SU-DHL-6 (cell line): Measurements from ENCODE around the gene SLC35B2.

Source experiments
- EZH2phosphoT487 ChIP-seq: fragments of 200-600 bp; sonication (generic), shearing (Covaris generic); conservative IDR thresholded peaks from 2 replicates; pipeline ENCODE4 v1.6.1; 2018; ENCODE audit warnings: mild to moderate bottlenecking, antibody characterized with exemption, low read length, moderate library complexity, mixed read lengths
- TF ChIP-seq, protein P1 (sequence below): fragments of 200-600 bp; sonication (generic); IDR thresholded peaks from one replicate; pipeline ENCODE4 v1.5.1; 2017; ENCODE audit warnings: antibody characterized with exemption, mild to moderate bottlenecking, low read length, moderate library complexity; ENCODE audit not compliant: insufficient read depth, poor library complexity, severe bottlenecking

DNA sequence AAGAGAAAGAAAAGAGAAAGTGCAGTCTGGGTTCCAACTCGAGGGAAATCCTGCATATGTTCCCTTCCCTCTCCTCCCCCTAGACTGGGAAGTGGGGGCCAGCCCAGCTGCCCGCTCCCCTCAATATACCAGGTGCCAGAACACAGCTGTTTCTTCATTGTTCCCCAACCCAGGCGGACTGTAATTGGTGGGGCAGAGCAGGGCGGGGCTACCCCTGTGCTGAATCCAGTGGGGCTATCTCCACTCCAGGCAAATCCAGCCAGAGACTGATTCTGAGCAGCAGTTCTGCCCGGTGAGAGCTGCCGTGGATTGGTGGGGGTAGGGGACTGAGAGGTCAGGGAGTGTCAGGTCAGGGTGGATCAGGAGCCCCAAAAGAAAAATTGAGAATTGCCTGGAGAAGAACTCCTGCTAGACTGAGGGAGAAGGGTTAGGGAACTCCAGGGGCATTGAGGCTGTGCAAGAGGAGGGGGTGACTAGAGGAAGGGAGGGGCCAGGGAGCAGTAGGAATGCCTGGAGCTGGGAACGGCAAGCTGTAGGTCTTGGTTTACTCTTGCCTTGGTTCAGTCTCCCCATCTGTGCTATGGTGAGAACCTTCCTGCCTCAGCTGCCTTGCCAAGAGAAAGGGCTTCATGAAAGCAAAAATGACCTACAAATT, 40.5 kb downstream of the SLC35B2 start, which contains the start of gene MYMX:
- TF ChIP-seq, protein P1, sequence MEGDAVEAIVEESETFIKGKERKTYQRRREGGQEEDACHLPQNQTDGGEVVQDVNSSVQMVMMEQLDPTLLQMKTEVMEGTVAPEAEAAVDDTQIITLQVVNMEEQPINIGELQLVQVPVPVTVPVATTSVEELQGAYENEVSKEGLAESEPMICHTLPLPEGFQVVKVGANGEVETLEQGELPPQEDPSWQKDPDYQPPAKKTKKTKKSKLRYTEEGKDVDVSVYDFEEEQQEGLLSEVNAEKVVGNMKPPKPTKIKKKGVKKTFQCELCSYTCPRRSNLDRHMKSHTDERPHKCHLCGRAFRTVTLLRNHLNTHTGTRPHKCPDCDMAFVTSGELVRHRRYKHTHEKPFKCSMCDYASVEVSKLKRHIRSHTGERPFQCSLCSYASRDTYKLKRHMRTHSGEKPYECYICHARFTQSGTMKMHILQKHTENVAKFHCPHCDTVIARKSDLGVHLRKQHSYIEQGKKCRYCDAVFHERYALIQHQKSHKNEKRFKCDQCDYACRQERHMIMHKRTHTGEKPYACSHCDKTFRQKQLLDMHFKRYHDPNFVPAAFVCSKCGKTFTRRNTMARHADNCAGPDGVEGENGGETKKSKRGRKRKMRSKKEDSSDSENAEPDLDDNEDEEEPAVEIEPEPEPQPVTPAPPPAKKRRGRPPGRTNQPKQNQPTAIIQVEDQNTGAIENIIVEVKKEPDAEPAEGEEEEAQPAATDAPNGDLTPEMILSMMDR: no peak
- TF ChIP-seq EZH2phosphoT487: no peak
